ENCODE results near the gene KCNIP4. TPM values are rescaled to one million over a fixed set of nuclear protein-coding genes. Genes with fewer than 3 reads are reported as not detected.
"Not testable (repeated sequence)": the region's sequence is repeated elsewhere in the genome, so short reads cannot be mapped to it uniquely, and the experiment has no call there.

KCNIP4 gene
- total and polyA plus RNA-seq, 2 of the 8 experiments (the other 6 are each of a cell fraction or from before 2014, with no cell fraction given) = 0.06 TPM; not detected in 1

GRCh38 chr4:21352354-21352753, 596.2 kb downstream of the KCNIP4 start:
- H2AK5ac ChIP-seq (ENCODE audit: low read depth, low read length); H3K18ac ChIP-seq (ENCODE audit: extremely low read depth, low read length); H3K23ac ChIP-seq (ENCODE audit: insufficient read length); H3K9ac ChIP-seq (replicated peaks in 1 of 4; ENCODE audit: extremely low read depth in 1 of 4, low read depth in 3 of 4, low read length in 3 of 4); H3K4ac ChIP-seq (replicated peaks; ENCODE audit: insufficient read length, low read depth, low read length); H3K27ac ChIP-seq (ENCODE audit: low read depth, low read length); H3K79me2 ChIP-seq (ENCODE audit: control insufficient read depth in 1 of 2, insufficient read depth in 2 of 2, low read length in 2 of 2); H3K23me2 ChIP-seq (ENCODE audit: low read depth, low read length); H2AFZ ChIP-seq (ENCODE audit: low read length); H4K20me1 ChIP-seq (replicated peaks in 1 of 2; ENCODE audit: control insufficient read depth in 1 of 2, insufficient read depth in 2 of 2, low read length in 2 of 2); H2BK20ac ChIP-seq (ENCODE audit: low read length); H4K91ac ChIP-seq (replicated peaks; ENCODE audit: insufficient read length, low read length); H4K5ac ChIP-seq (ENCODE audit: insufficient read length, low read depth, low read length); H3K79me1 ChIP-seq (ENCODE audit: low read depth, low read length); FAIRE-seq; H3K4me2 ChIP-seq (ENCODE audit: insufficient read depth in 1 of 2, low read depth in 2 of 2, low read length in 2 of 2); H3K14ac ChIP-seq (ENCODE audit: insufficient read length); H3K9me3 ChIP-seq (ENCODE audit: insufficient read depth in 2 of 2, low read depth in 1 of 2, low read length in 1 of 2); H4K8ac ChIP-seq (ENCODE audit: extremely low read depth, insufficient read depth, low read length); H2BK15ac ChIP-seq (ENCODE audit: low read length); H3K27me3 ChIP-seq (replicated peaks in 1 of 4; ENCODE audit: control insufficient read depth in 3 of 4, extremely low read depth in 1 of 4, insufficient read depth in 3 of 4, low read length in 3 of 4); H2BK12ac ChIP-seq (ENCODE audit: low read depth, low read length); CTCF ChIA-PET (ENCODE audit: partially characterized antibody); POLR2A ChIA-PET (ENCODE audit: partially characterized antibody); H3K36me3 ChIP-seq (ENCODE audit: control insufficient read depth in 2 of 4, insufficient read depth in 4 of 4, low read length in 3 of 4); H3K56ac ChIP-seq (replicated peaks; ENCODE audit: insufficient read length, low read depth, low read length); DNase-seq (ENCODE audit: low read depth in 1 of 2, low spot score in 2 of 2); H2BK120ac ChIP-seq (replicated peaks; ENCODE audit: low read depth, low read length); H3K4me1 ChIP-seq (replicated peaks in 1 of 4; ENCODE audit: control insufficient read depth in 3 of 4, insufficient read depth in 4 of 4, low read length in 3 of 4); H3K4me3 ChIP-seq (ENCODE audit: extremely low read depth in 1 of 4, insufficient read depth in 2 of 4, low read depth in 3 of 4, low read length in 4 of 4); H2BK5ac ChIP-seq (ENCODE audit: low read depth, low read length): not testable (repeated sequence)
- 94% methylated on average over 4 of the region's 4 CpGs; no CpG with 5 or more reads in 1 of the 2 experiments for WGBS, 2 experiments (ENCODE audit: extremely low coverage in 1 of 2, insufficient coverage in 1 of 2, insufficient read length in 1 of 2, insufficient replicate concordance in 2 of 2, low coverage in 1 of 2, low lambda C conversion rate in 2 of 2, missing lambda C conversion rate in 1 of 2)

Measured in H1 (cell line).